Measurements from ENCODE around the gene POM121.
"Not testable (repeated sequence)": the region's sequence is repeated elsewhere in the genome, so short reads cannot be mapped to it uniquely, and the experiment has no call there.

The POM121 gene

GRCh38 chr7:72953901-72954562 is 29.1 kb downstream of the POM121 start:
- peak overlapping the region; percentile 44 for H3K4me3 ChIP-seq (ENCODE audit: low read length)
- not testable (repeated sequence) for H3K27ac ChIP-seq (ENCODE audit: low read length); H3K36me3 ChIP-seq (ENCODE audit: control insufficient read depth, low read depth, low read length); H3K27me3 ChIP-seq (ENCODE audit: control insufficient read depth, insufficient read depth, low read length); H3K9ac ChIP-seq (ENCODE audit: low read length); H3K4me1 ChIP-seq (ENCODE audit: control insufficient read depth, low read depth, low read length); H3K9me3 ChIP-seq (ENCODE audit: control insufficient read depth, low read depth, low read length)

- H3K9ac ChIP-seq (ENCODE audit: low read length); H3K27me3 ChIP-seq (ENCODE audit: control insufficient read depth, insufficient read depth, low read length); H3K27ac ChIP-seq (ENCODE audit: low read length); H3K36me3 ChIP-seq (ENCODE audit: control insufficient read depth, low read depth, low read length); H3K9me3 ChIP-seq (ENCODE audit: control insufficient read depth, low read depth, low read length); H3K4me3 ChIP-seq (ENCODE audit: low read length); H3K4me1 ChIP-seq (ENCODE audit: control insufficient read depth, low read depth, low read length): not testable (repeated sequence)
Observed at GRCh38 chr7:72954563-72955198, 29.8 kb downstream of the POM121 start.

GRCh38 chr7:72960029-72960428 is 35.1 kb downstream of the POM121 start:
- H3K9me3 ChIP-seq (ENCODE audit: control insufficient read depth, low read depth, low read length); H3K4me1 ChIP-seq (ENCODE audit: control insufficient read depth, low read depth, low read length); H3K36me3 ChIP-seq (ENCODE audit: control insufficient read depth, low read depth, low read length); H3K4me3 ChIP-seq (ENCODE audit: low read length); H3K27me3 ChIP-seq (ENCODE audit: control insufficient read depth, insufficient read depth, low read length); H3K27ac ChIP-seq (ENCODE audit: low read length); H3K9ac ChIP-seq (ENCODE audit: low read length): not testable (repeated sequence)

- not testable (repeated sequence) for H3K27ac ChIP-seq (ENCODE audit: low read length); H3K9ac ChIP-seq (ENCODE audit: low read length); H3K36me3 ChIP-seq (ENCODE audit: control insufficient read depth, low read depth, low read length); H3K4me1 ChIP-seq (ENCODE audit: control insufficient read depth, low read depth, low read length); H3K27me3 ChIP-seq (ENCODE audit: control insufficient read depth, insufficient read depth, low read length); H3K4me3 ChIP-seq (ENCODE audit: low read length); H3K9me3 ChIP-seq (ENCODE audit: control insufficient read depth, low read depth, low read length)
Observed at GRCh38 chr7:72960626-72961345, 35.9 kb downstream of the POM121 start.

GRCh38 chr7:72961346-72961650 is 36.4 kb downstream of the POM121 start:
- not testable (repeated sequence) for H3K27me3 ChIP-seq (ENCODE audit: control insufficient read depth, insufficient read depth, low read length); H3K27ac ChIP-seq (ENCODE audit: low read length); H3K36me3 ChIP-seq (ENCODE audit: control insufficient read depth, low read depth, low read length); H3K4me1 ChIP-seq (ENCODE audit: control insufficient read depth, low read depth, low read length); H3K9me3 ChIP-seq (ENCODE audit: control insufficient read depth, low read depth, low read length); H3K9ac ChIP-seq (ENCODE audit: low read length); H3K4me3 ChIP-seq (ENCODE audit: low read length)

GRCh38 chr7:72963056-72963455 is 38.2 kb downstream of the POM121 start:
- H3K9ac ChIP-seq (ENCODE audit: low read length); H3K9me3 ChIP-seq (ENCODE audit: control insufficient read depth, low read depth, low read length); H3K4me1 ChIP-seq (ENCODE audit: control insufficient read depth, low read depth, low read length); H3K27me3 ChIP-seq (ENCODE audit: control insufficient read depth, insufficient read depth, low read length); H3K36me3 ChIP-seq (ENCODE audit: control insufficient read depth, low read depth, low read length); H3K4me3 ChIP-seq (ENCODE audit: low read length); H3K27ac ChIP-seq (ENCODE audit: low read length): not testable (repeated sequence)

- not testable (repeated sequence) for H3K4me1 ChIP-seq (ENCODE audit: control insufficient read depth, low read depth, low read length); H3K9ac ChIP-seq (ENCODE audit: low read length); H3K4me3 ChIP-seq (ENCODE audit: low read length); H3K9me3 ChIP-seq (ENCODE audit: control insufficient read depth, low read depth, low read length); H3K27me3 ChIP-seq (ENCODE audit: control insufficient read depth, insufficient read depth, low read length); H3K27ac ChIP-seq (ENCODE audit: low read length); H3K36me3 ChIP-seq (ENCODE audit: control insufficient read depth, low read depth, low read length)
Observed at GRCh38 chr7:72965186-72965975, 40.5 kb downstream of the POM121 start.

GRCh38 chr7:72966892-72967291 is 42.0 kb downstream of the POM121 start:
- not testable (repeated sequence) for H3K27me3 ChIP-seq (ENCODE audit: control insufficient read depth, insufficient read depth, low read length); H3K4me1 ChIP-seq (ENCODE audit: control insufficient read depth, low read depth, low read length); H3K9me3 ChIP-seq (ENCODE audit: control insufficient read depth, low read depth, low read length); H3K4me3 ChIP-seq (ENCODE audit: low read length); H3K36me3 ChIP-seq (ENCODE audit: control insufficient read depth, low read depth, low read length); H3K9ac ChIP-seq (ENCODE audit: low read length); H3K27ac ChIP-seq (ENCODE audit: low read length)

GRCh38 chr7:72968980-72969516 is 44.2 kb downstream of the POM121 start, which contains the start of gene TRIM74:
Gene TRIM74, minus strand, starts transcription at chr7:72969466. Its CDS starts 3,309 bp downstream, at chr7:72966157.
- not testable (repeated sequence) for H3K9me3 ChIP-seq (ENCODE audit: control insufficient read depth, low read depth, low read length); H3K27ac ChIP-seq (ENCODE audit: low read length); H3K4me3 ChIP-seq (ENCODE audit: low read length); H3K4me1 ChIP-seq (ENCODE audit: control insufficient read depth, low read depth, low read length); H3K27me3 ChIP-seq (ENCODE audit: control insufficient read depth, insufficient read depth, low read length); H3K9ac ChIP-seq (ENCODE audit: low read length); H3K36me3 ChIP-seq (ENCODE audit: control insufficient read depth, low read depth, low read length)

- not testable (repeated sequence) for H3K4me1 ChIP-seq (ENCODE audit: control insufficient read depth, low read depth, low read length); H3K4me3 ChIP-seq (ENCODE audit: low read length); H3K27ac ChIP-seq (ENCODE audit: low read length); H3K36me3 ChIP-seq (ENCODE audit: control insufficient read depth, low read depth, low read length); H3K9me3 ChIP-seq (ENCODE audit: control insufficient read depth, low read depth, low read length); H3K27me3 ChIP-seq (ENCODE audit: control insufficient read depth, insufficient read depth, low read length); H3K9ac ChIP-seq (ENCODE audit: low read length)
Observed at GRCh38 chr7:72969688-72970087, 44.8 kb downstream of the POM121 start.

- not testable (repeated sequence) for H3K27me3 ChIP-seq (ENCODE audit: control insufficient read depth, insufficient read depth, low read length); H3K27ac ChIP-seq (ENCODE audit: low read length); H3K36me3 ChIP-seq (ENCODE audit: control insufficient read depth, low read depth, low read length); H3K4me1 ChIP-seq (ENCODE audit: control insufficient read depth, low read depth, low read length); H3K9me3 ChIP-seq (ENCODE audit: control insufficient read depth, low read depth, low read length); H3K4me3 ChIP-seq (ENCODE audit: low read length); H3K9ac ChIP-seq (ENCODE audit: low read length)
Observed at GRCh38 chr7:72971505-72971904, 46.6 kb downstream of the POM121 start.

All from iPS-18a (cell line).